Endothelial cell of umbilical vein (primary cell): ENCODE results near the gene SORL1. TPM values are rescaled to one million over a fixed set of nuclear protein-coding genes. Genes with fewer than 3 reads are reported as not detected.

Experiments used
- BruUV-seq: library from RNA; stranded (reverse); fragments of 400-500 nt; replicated peaks from 2 replicates; lab custom pipeline; 2021; lab: Mats Ljungman, UMichigan
- CTCF ChIA-PET: fragments of 300-600, 350-600 bp; sonication (Branson Sonifier 250); formaldehyde crosslinking; loops from one replicate; lab custom pipeline; 2021; ENCODE audit warnings: antibody characterized with exemption, inconsistent platforms; lab: Charles Lee
- POLR2A ChIA-PET: fragments of 300-600, 350-600 bp; sonication (Branson Sonifier 250); formaldehyde crosslinking; loops from one replicate; lab custom pipeline; 2021; ENCODE audit warnings: antibody characterized with exemption, inconsistent platforms; lab: Charles Lee
- DNase-seq: peaks from one replicate; pipeline ENCODE4 v3.0.0-alpha.2; 2011; ENCODE audit warnings: low read depth, low spot score
- FAIRE-seq: peaks from 2 replicates; lab custom pipeline; 2011; peaks lifted over from hg19 to GRCh38; lab: Jason Lieb, UNC
- H2AFZ ChIP-seq: 2 replicates; pipeline ENCODE4 v1.6.0; 2012; ENCODE audit warnings: low read depth, low read length, control low read depth, inconsistent platforms
- H3K27ac ChIP-seq: 2 replicates; pipeline ENCODE4 v1.5.1; 2011; ENCODE audit warnings: low read depth, mild to moderate bottlenecking, control low read depth, low read length, moderate library complexity; ENCODE audit not compliant: insufficient read depth
- H3K27me3 ChIP-seq, 2 experiments: 2 replicates each; pipeline versions ENCODE4 v1.6.0 to v1.6.1; 2011; ENCODE audit warnings: low read length in 2 of 2, mixed read lengths in 1 of 2; ENCODE audit not compliant: control insufficient read depth in 2 of 2, insufficient read depth in 2 of 2
- H3K36me3 ChIP-seq, 2 experiments: 2 replicates in 1 of 2; 3 replicates in 1 of 2; pipeline ENCODE4 v1.5.1; 2011; ENCODE audit warnings: low read length in 2 of 2, mild to moderate bottlenecking in 1 of 2, moderate library complexity in 1 of 2; ENCODE audit not compliant: control insufficient read depth in 2 of 2, insufficient read depth in 2 of 2; ENCODE audit errors: extremely low read depth in 1 of 2
- H3K4me1 ChIP-seq: 3 replicates; pipeline ENCODE4 v1.5.1; 2011; ENCODE audit warnings: mild to moderate bottlenecking, low read length; ENCODE audit not compliant: control insufficient read depth, insufficient read depth; ENCODE audit errors: extremely low read depth
- H3K4me2 ChIP-seq: 2 replicates; pipeline ENCODE4 v1.6.1; 2011; ENCODE audit warnings: low read length, control low read depth, mixed read lengths; ENCODE audit not compliant: insufficient read depth
- H3K4me3 ChIP-seq, 3 experiments: fragments of 200-600 bp in 1 of 3; sonication (generic), shearing (Covaris generic) in 1 of 3; replicated peaks in 1 of 3; 2 replicates each; pipeline ENCODE4 v1.5.1; 2011 to 2016; ENCODE audit warnings: control low read depth in 3 of 3, low read length in 3 of 3, mild to moderate bottlenecking in 2 of 3, inconsistent platforms in 1 of 3, low read depth in 1 of 3, moderate library complexity in 1 of 3; ENCODE audit not compliant: insufficient read depth in 1 of 3
- H3K79me2 ChIP-seq: 2 replicates; pipeline ENCODE4 v1.6.0; 2012; ENCODE audit warnings: low read length, inconsistent platforms; ENCODE audit not compliant: control insufficient read depth, insufficient read depth
- H3K9ac ChIP-seq: replicated peaks from 2 replicates; pipeline ENCODE3; 2011; ENCODE audit warnings: low read length, control low read depth; ENCODE audit not compliant: insufficient read depth; ENCODE audit errors: extremely low read depth
- H3K9me1 ChIP-seq: replicated peaks from 3 replicates; pipeline ENCODE4 v1.6.0; 2011; ENCODE audit warnings: mild to moderate bottlenecking, low read length; ENCODE audit not compliant: control insufficient read depth, insufficient read depth; ENCODE audit errors: extremely low read depth
- H3K9me3 ChIP-seq: replicated peaks from 2 replicates; pipeline ENCODE4 v1.5.1; 2012; ENCODE audit warnings: low read length, inconsistent platforms; ENCODE audit not compliant: control insufficient read depth, insufficient read depth
- H4K20me1 ChIP-seq: replicated peaks from 2 replicates; pipeline ENCODE3; 2011; ENCODE audit warnings: mild to moderate bottlenecking, low read length; ENCODE audit not compliant: control insufficient read depth, insufficient read depth; ENCODE audit errors: extremely low read depth
- EZH2 ChIP-seq: IDR thresholded peaks from 2 replicates; pipeline ENCODE4 v1.6.1; 2012; ENCODE audit warnings: borderline replicate concordance, low read depth, mild to moderate bottlenecking, moderate library complexity, low read length, inconsistent platforms; ENCODE audit not compliant: severe bottlenecking
- FOS ChIP-seq: IDR thresholded peaks from 2 replicates; pipeline ENCODE4 v1.6.1; 2011; ENCODE audit warnings: mild to moderate bottlenecking, low read length, moderate library complexity, borderline replicate concordance; ENCODE audit not compliant: insufficient read depth
- GATA2 ChIP-seq: IDR thresholded peaks from 2 replicates; pipeline ENCODE4 v1.7.0; 2011; ENCODE audit warnings: low read depth, mild to moderate bottlenecking, moderate library complexity, mixed read lengths, low read length; ENCODE audit not compliant: insufficient read length, insufficient read depth
- JUN ChIP-seq: IDR thresholded peaks from 2 replicates; pipeline ENCODE4 v1.6.1; 2011; ENCODE audit warnings: borderline replicate concordance, low read depth; ENCODE audit not compliant: insufficient read length, insufficient read depth
- MYC ChIP-seq: IDR thresholded peaks from one replicate; pipeline ENCODE4 v1.6.1; 2011; ENCODE audit warnings: mild to moderate bottlenecking, low read depth, low read length
- POLR2A ChIP-seq: IDR thresholded peaks from 2 replicates; pipeline ENCODE4 v1.6.1; 2012; ENCODE audit warnings: low read depth, mild to moderate bottlenecking, control low read depth, low read length
- dilution Hi-C: fragments of 300-500 bp; cut with MboI; formaldehyde crosslinking; loops from one replicate; pipeline ENCODE4 v1.15.0; 2019; ENCODE audit warnings: low sequenced_read_pairs; ENCODE audit not compliant: extremely low pct_ligation_motif_present
- intact Hi-C: fragments of 100-400 bp; cut with micrococcal nuclease; formaldehyde crosslinking; loops from one replicate; pipeline ENCODE4 v1.10.0; 2022
- polyA plus RNA-seq, 4 experiments: library from polyadenylated mRNA; depleted of rRNA in 3 of 4; stranded (reverse) in 3 of 4; unstranded in 1 of 4; fragments of >200 nt; gene quantifications; 2 replicates each; pipeline versions ENCODE4 v1.2.1 to v1.2.3, GENCODE V29; 2011 to 2012; ENCODE audit warnings: missing spikeins in 1 of 4
- total RNA-seq: library from RNA; stranded (reverse); gene quantifications from 2 replicates; pipeline ENCODE4 v1.2.3, GENCODE V29; 2021
- TF ChIP-seq, protein P1 (sequence below), 2 donors: IDR thresholded peaks; 1 replicate in 1 of 2; 2 replicates in 1 of 2; pipeline ENCODE4 v1.5.1; 2011; ENCODE audit warnings: low read length in 2 of 2, mild to moderate bottlenecking in 2 of 2, moderate library complexity in 2 of 2, control low read depth in 1 of 2, inconsistent platforms in 1 of 2, low read depth in 1 of 2; ENCODE audit not compliant: insufficient read depth in 1 of 2; ENCODE audit errors: extremely low read depth in 1 of 2
- TF ChIP-seq, protein P2 (sequence below): IDR thresholded peaks from 2 replicates; pipeline ENCODE4 v1.6.1; 2011; ENCODE audit not compliant: insufficient read depth, insufficient read length

The SORL1 gene
- total and polyA plus RNA-seq, 2 donors (not counting 3 experiments of a cell fraction or from before 2014, with no cell fraction given), result 0.17 to 0.31 TPM

GRCh38 chr11:121652971-121653370 lies 200.9 kb downstream of the SORL1 start:
- dilution Hi-C loops, result no loop called here
- H3K4me3 ChIP-seq, result no peak overlapping the region
- H3K9me3 ChIP-seq, result no peaks in the 10 kb centered on the region
- no peaks in the 10 kb centered on the region for H3K36me3 ChIP-seq
- TF ChIP-seq GATA2, result no peak
- TF ChIP-seq, protein P1, sequence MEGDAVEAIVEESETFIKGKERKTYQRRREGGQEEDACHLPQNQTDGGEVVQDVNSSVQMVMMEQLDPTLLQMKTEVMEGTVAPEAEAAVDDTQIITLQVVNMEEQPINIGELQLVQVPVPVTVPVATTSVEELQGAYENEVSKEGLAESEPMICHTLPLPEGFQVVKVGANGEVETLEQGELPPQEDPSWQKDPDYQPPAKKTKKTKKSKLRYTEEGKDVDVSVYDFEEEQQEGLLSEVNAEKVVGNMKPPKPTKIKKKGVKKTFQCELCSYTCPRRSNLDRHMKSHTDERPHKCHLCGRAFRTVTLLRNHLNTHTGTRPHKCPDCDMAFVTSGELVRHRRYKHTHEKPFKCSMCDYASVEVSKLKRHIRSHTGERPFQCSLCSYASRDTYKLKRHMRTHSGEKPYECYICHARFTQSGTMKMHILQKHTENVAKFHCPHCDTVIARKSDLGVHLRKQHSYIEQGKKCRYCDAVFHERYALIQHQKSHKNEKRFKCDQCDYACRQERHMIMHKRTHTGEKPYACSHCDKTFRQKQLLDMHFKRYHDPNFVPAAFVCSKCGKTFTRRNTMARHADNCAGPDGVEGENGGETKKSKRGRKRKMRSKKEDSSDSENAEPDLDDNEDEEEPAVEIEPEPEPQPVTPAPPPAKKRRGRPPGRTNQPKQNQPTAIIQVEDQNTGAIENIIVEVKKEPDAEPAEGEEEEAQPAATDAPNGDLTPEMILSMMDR (IDR thresholded peaks at IDR 0.05; ENCODE audit: extremely low read depth in 1 of 2, insufficient read depth in 1 of 2, low read depth in 1 of 2, low read length in 2 of 2), result peak; percentile 23 to 27
- no peak for TF ChIP-seq FOS
- CTCF ChIA-PET, result interaction anchor here (1.4 to 5.9 kb wide), 6 partner anchors 8 to 852 kb away, joined by 3 to 106 read pairs (median 28); no protein-coding TSS in a partner anchor
- H3K4me1 ChIP-seq, result peaks cover 2% of the 10 kb centered on the region
- H3K9ac ChIP-seq, result no peak overlapping the region
- peak; percentile 10 for DNase-seq
- no peaks in the 10 kb centered on the region for H4K20me1 ChIP-seq
- POLR2A ChIA-PET, result no interaction called here
- no peak overlapping the region for H3K4me2 ChIP-seq
- intact Hi-C loops, result no loop called here
- H3K79me2 ChIP-seq, result no peaks in the 10 kb centered on the region
- peaks cover 5 to 16% of the 10 kb centered on the region in 2 experiments for H3K27me3 ChIP-seq
- no peak overlapping the region for H3K27ac ChIP-seq
- H3K9me1 ChIP-seq, result no peaks in the 10 kb centered on the region
- FAIRE-seq, result no peak
- BruUV-seq, result no TSS peak
- no peak overlapping the region for H2AFZ ChIP-seq

DNA sequence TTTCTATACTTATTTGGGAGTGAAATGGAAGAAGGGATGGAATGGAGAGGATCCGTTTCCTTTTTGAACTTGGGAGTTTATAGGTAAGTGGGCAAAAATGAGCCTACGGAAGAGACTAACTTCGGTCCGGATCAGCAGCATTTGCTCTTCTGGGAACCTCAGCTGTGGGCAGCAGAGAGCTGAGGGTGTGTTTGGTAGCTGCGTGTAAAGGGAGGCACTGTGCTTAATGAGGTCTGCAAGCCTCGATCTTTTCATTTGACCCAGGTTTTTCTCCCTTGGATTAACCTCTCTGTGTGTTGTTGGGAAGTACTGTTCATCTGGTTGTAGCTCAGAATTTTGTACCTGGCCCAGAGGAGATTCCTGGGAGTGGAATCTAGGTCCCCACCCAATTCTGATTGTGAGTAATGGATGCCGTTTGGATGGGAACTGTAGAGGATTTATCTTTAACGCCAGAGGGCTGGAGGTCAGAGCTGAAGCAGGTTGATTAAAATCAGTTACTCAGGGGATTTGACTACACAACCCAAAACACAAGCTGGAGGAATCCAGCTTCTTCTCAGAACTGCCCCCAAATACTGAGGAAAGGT lies 202.2 kb downstream of the SORL1 start:
- no peak for FAIRE-seq
- Histone ChIP-seq H2AFZ (no peak overlapping the region), H3K9me3 (no peaks in the 10 kb centered on the region), H3K4me1 (peaks cover 2% of the 10 kb centered on the region), H3K36me3 (no peaks in the 10 kb centered on the region), H3K27me3 (peaks cover 5 to 11% of the 10 kb centered on the region in 2 experiments), H3K9ac (no peak overlapping the region), H4K20me1 (no peaks in the 10 kb centered on the region), H3K27ac (no peak overlapping the region), H3K79me2 (no peaks in the 10 kb centered on the region), H3K4me3 (no peak overlapping the region), H3K4me2 (no peak overlapping the region), H3K9me1 (no peaks in the 10 kb centered on the region)
- POLR2A ChIA-PET, result interaction anchor here (1.1 kb wide), 1 partner anchor 175 kb away, joined by 4 read pairs; no protein-coding TSS in a partner anchor
- dilution Hi-C loops, result no loop called here
- no peak for DNase-seq
- no peak for TF ChIP-seq POLR2A
- TF ChIP-seq, protein P2, sequence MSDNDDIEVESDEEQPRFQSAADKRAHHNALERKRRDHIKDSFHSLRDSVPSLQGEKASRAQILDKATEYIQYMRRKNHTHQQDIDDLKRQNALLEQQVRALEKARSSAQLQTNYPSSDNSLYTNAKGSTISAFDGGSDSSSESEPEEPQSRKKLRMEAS, result no peak
- TF ChIP-seq EZH2, result no peak
- no peak for TF ChIP-seq FOS
- TF ChIP-seq MYC, result no peak
- no peak for TF ChIP-seq JUN
- CTCF ChIA-PET, result interaction anchor here (0.7 to 5.9 kb wide), 22 partner anchors 10 to 925 kb away, joined by 3 to 106 read pairs (median 4); no protein-coding TSS in a partner anchor
- no TSS peak for BruUV-seq
- intact Hi-C loops, result no loop called here
